HepG2 (cell line): ENCODE results near the gene GUK1. TPM values are rescaled to one million over a fixed set of nuclear protein-coding genes. Genes with fewer than 3 reads are reported as not detected.

Source experiments
- CBX1 ChIP-seq: IDR thresholded peaks from one replicate; pipeline ENCODE4 v1.6.1; 2016; ENCODE audit warnings: antibody characterized with exemption, low read depth
- CCAR2 ChIP-seq: fragments of 200-400 bp; formaldehyde crosslinking; optimal IDR thresholded peaks from 2 replicates; pipeline ENCODE3; 2018; ENCODE audit warnings: low read depth, mild to moderate bottlenecking, low read length, moderate library complexity
- JDP2 ChIP-seq: sonication (generic); formaldehyde crosslinking; IDR thresholded peaks from 2 replicates; pipeline ENCODE4 v1.8.1; 2022; ENCODE audit warnings: missing genetic modification reagents, borderline replicate concordance
- KLF15 ChIP-seq: sonication (generic); formaldehyde crosslinking; IDR thresholded peaks from 2 replicates; pipeline ENCODE4 v1.8.1; 2023; ENCODE audit warnings: borderline replicate concordance, mild to moderate bottlenecking, inconsistent platforms, missing genetic modification reagents, mixed read lengths
- NFYC ChIP-seq: IDR thresholded peaks from 2 replicates; pipeline ENCODE4 v1.6.1; 2016; ENCODE audit warnings: missing genetic modification reagents, missing compliant biosample characterization
- TBP ChIP-seq: sonication (generic); formaldehyde crosslinking; IDR thresholded peaks from 2 replicates; pipeline ENCODE4 v1.5.0; 2020; ENCODE audit warnings: missing genetic modification reagents
- TGIF2 ChIP-seq: IDR thresholded peaks from 2 replicates; pipeline ENCODE4 v1.6.1; 2016; ENCODE audit warnings: control low read depth, missing compliant biosample characterization
- ZC3H13 ChIP-seq: sonication (generic); formaldehyde crosslinking; IDR thresholded peaks from 2 replicates; pipeline ENCODE4 v1.8.1; 2023; ENCODE audit warnings: mild to moderate bottlenecking, missing genetic modification reagents, moderate library complexity
- ZNF18 ChIP-seq: sonication (generic); formaldehyde crosslinking; IDR thresholded peaks from 2 replicates; pipeline ENCODE4 v1.8.0; 2022; ENCODE audit warnings: mild to moderate bottlenecking, missing genetic modification reagents; ENCODE audit not compliant: insufficient replicate concordance
- ZNF564 ChIP-seq: sonication (generic); formaldehyde crosslinking; IDR thresholded peaks from 2 replicates; pipeline ENCODE4 v1.8.1; 2023; ENCODE audit warnings: mild to moderate bottlenecking, missing genetic modification reagents
- ZNF616 ChIP-seq: sonication (generic); formaldehyde crosslinking; IDR thresholded peaks from 2 replicates; pipeline ENCODE4 v1.5.0; 2020; ENCODE audit warnings: low read depth, mild to moderate bottlenecking, missing genetic modification reagents
- ZNF776 ChIP-seq: sonication (generic); formaldehyde crosslinking; IDR thresholded peaks from 2 replicates; pipeline ENCODE4 v1.4.0; 2020; ENCODE audit warnings: mild to moderate bottlenecking, missing genetic modification reagents
- polyA plus RNA-seq, 8 experiments: library from polyadenylated mRNA; depleted of rRNA in 3 of 8; stranded (reverse) in 7 of 8; unstranded in 1 of 8; fragments of >200 nt; fragmentation: Illumina TruSeq in 4 of 8; extraction: Trizol in 4 of 8; gene quantifications; 2 replicates each; pipeline versions ENCODE4 v1.2.1 to v1.2.3, GENCODE V29; 2011 to 2016; ENCODE audit warnings: low read depth in 4 of 8, missing spikeins in 1 of 8, mixed read lengths in 1 of 8; ENCODE audit not compliant: insufficient read depth in 1 of 8
- total RNA-seq, 5 experiments: library from RNA; depleted of rRNA; stranded (reverse); fragments of >200 nt; fragmentation: Illumina TruSeq; extraction: Trizol; gene quantifications; 2 replicates each; pipeline ENCODE4 v1.2.3, GENCODE V29; 2016; ENCODE audit warnings: low read depth in 1 of 5
- TF ChIP-seq, protein P1 (sequence below): sonication (generic); formaldehyde crosslinking; IDR thresholded peaks from 2 replicates; pipeline ENCODE4 v1.4.0; 2020; ENCODE audit warnings: missing genetic modification reagents; ENCODE audit errors: not compliant biosample characterization
- TF ChIP-seq, protein P2 (sequence below), 2 experiments: sonication (generic) in 1 of 2; formaldehyde crosslinking in 1 of 2; IDR thresholded peaks; 2 replicates each; pipeline versions ENCODE4 v1.6.1 to v1.9.0; 2014 to 2022; ENCODE audit warnings: antibody characterized with exemption in 1 of 2, borderline replicate concordance in 1 of 2, inconsistent platforms in 1 of 2, low read depth in 1 of 2, missing genetic modification reagents in 1 of 2
- TF ChIP-seq, protein P3 (sequence below): sonication (generic); formaldehyde crosslinking; IDR thresholded peaks from 2 replicates; pipeline ENCODE4 v1.4.0; 2020; ENCODE audit warnings: mild to moderate bottlenecking, missing genetic modification reagents

GUK1 gene
- total and polyA plus RNA-seq, 2 of the 13 experiments (the other 11 are each of a cell fraction or from before 2014, with no cell fraction given), result 116 to 154 TPM

DNA sequence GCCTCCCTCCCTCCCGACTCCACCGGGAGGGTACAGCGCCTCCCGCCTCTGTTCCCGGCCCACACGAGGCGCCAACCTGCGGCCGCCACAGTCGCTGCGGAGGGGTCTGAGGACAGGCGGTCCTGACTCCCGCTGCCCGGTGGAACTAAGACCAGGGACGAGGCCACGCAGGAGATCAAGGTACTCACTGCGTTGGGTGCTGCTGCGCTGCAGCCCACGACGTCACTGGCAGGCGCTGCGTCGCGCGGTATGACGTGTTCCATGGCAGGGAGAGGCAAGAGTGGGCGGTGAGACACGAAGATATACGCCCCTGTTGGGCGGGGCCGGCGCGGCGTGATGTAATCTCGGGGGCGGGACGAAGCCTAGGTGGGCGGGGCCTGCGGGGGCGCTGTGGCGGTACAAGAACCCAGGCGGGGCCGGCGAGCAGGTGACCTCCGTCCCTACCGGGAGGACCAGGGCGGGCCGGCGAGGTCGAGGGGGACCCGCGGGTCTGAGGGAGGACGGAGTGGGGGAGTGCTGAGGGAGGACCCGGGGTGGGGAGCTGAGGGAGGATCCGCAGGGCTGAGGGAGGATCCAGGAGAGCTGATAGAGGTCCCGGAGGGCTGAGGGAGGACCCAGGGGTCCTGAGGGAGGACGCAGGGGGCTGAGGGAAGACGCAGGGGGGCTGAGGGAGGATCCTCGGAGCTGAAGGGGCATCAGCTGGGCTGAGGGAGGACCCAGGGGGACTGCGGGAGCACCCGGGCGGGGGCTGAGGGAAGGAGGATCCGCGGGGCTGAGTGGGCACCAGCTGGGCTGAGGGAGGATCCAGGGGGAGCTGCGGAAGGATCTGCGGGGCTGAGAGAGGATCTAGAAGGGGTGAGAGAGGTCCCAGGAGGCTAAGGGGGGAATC is 30.8 kb upstream of the GUK1 start, which contains the start of gene MRPL55 (continued):
- TF ChIP-seq, protein P1, sequence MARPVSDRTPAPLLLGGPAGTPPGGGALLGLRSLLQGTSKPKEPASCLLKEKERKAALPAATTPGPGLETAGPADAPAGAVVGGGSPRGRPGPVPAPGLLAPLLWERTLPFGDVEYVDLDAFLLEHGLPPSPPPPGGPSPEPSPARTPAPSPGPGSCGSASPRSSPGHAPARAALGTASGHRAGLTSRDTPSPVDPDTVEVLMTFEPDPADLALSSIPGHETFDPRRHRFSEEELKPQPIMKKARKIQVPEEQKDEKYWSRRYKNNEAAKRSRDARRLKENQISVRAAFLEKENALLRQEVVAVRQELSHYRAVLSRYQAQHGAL (CRISPR knock-in tag), result no peak
- TF ChIP-seq ZC3H13 (peak; percentile 61; the same call in 1 of the 2 replicates), ZNF616 (peak; percentile 88), KLF15 (no peak), TBP (CRISPR knock-in tag) (0 out of 2 replicates have a peak, but pooled peaks have one; percentile 70), CBX1 (peak; percentile 69), ZNF564 (CRISPR knock-in tag) (peak; percentile 85; the same call in 1 of the 2 replicates), ZNF18 (CRISPR knock-in tag) (peak; percentile 20), ZNF776 (no peak), JDP2 (CRISPR knock-in tag) (no peak), CCAR2 (no peak), NFYC (CRISPR knock-in tag) (peak; percentile 66), TGIF2 (CRISPR knock-in tag) (peak; percentile 84)
- TF ChIP-seq, protein P2, sequence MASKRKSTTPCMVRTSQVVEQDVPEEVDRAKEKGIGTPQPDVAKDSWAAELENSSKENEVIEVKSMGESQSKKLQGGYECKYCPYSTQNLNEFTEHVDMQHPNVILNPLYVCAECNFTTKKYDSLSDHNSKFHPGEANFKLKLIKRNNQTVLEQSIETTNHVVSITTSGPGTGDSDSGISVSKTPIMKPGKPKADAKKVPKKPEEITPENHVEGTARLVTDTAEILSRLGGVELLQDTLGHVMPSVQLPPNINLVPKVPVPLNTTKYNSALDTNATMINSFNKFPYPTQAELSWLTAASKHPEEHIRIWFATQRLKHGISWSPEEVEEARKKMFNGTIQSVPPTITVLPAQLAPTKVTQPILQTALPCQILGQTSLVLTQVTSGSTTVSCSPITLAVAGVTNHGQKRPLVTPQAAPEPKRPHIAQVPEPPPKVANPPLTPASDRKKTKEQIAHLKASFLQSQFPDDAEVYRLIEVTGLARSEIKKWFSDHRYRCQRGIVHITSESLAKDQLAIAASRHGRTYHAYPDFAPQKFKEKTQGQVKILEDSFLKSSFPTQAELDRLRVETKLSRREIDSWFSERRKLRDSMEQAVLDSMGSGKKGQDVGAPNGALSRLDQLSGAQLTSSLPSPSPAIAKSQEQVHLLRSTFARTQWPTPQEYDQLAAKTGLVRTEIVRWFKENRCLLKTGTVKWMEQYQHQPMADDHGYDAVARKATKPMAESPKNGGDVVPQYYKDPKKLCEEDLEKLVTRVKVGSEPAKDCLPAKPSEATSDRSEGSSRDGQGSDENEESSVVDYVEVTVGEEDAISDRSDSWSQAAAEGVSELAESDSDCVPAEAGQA (IDR thresholded peaks at IDR 0.05; ENCODE audit: low read depth), result peak; percentile 99
- TF ChIP-seq, protein P2 (CRISPR knock-in tag; IDR thresholded peaks at IDR 0.05; ENCODE audit: borderline replicate concordance), result no peak
- TF ChIP-seq, protein P3, sequence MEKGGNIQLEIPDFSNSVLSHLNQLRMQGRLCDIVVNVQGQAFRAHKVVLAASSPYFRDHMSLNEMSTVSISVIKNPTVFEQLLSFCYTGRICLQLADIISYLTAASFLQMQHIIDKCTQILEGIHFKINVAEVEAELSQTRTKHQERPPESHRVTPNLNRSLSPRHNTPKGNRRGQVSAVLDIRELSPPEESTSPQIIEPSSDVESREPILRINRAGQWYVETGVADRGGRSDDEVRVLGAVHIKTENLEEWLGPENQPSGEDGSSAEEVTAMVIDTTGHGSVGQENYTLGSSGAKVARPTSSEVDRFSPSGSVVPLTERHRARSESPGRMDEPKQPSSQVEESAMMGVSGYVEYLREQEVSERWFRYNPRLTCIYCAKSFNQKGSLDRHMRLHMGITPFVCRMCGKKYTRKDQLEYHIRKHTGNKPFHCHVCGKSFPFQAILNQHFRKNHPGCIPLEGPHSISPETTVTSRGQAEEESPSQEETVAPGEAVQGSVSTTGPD (CRISPR knock-in tag), result no peak
